NCI-H1436 (cell line): ENCODE data around the gene MSMP.

Source experiments
- DNase-seq: peaks from one replicate; lab custom pipeline; 2025; lab: John Stamatoyannopoulos, UW

Gene MSMP

GRCh38 chr9:35754264-35754663 is at the start of gene MSMP:
Gene MSMP (minus strand): TSS chr9:35754276. CDS start chr9:35754129, 147 bp downstream.
- DNase-seq = no peak

- DNase-seq = no peak
Observed at GRCh38 chr9:35801328-35802128, 47.5 kb upstream of the MSMP start.

- DNase-seq = no peak
Observed at GRCh38 chr9:35800530-35800929, 46.5 kb upstream of the MSMP start.

- no peak for DNase-seq
Observed at GRCh38 chr9:35798658-35799374, 44.7 kb upstream of the MSMP start.

GRCh38 chr9:35797311-35798109 is 43.4 kb upstream of the MSMP start:
- DNase-seq = no peak

- no peak for DNase-seq
Observed at GRCh38 chr9:35795695-35796094, 41.6 kb upstream of the MSMP start.

- no peak for DNase-seq
Observed at GRCh38 chr9:35793461-35793860, 39.4 kb upstream of the MSMP start.

GRCh38 chr9:35792826-35793225 is 38.8 kb upstream of the MSMP start:
- DNase-seq = no peak

- no peak for DNase-seq
Observed at GRCh38 chr9:35792024-35792813, 38.1 kb upstream of the MSMP start.

- DNase-seq = no peak
Observed at GRCh38 chr9:35791297-35791921, 37.3 kb upstream of the MSMP start, which contains the start of gene NPR2. Gene NPR2 (plus strand): TSS chr9:35791591. CDS start chr9:35792409, 818 bp downstream.

- peak; percentile 71 for DNase-seq
Observed at GRCh38 chr9:35790385-35791296, 36.6 kb upstream of the MSMP start.

- DNase-seq = no peak
Observed at GRCh38 chr9:35790025-35790384, 35.9 kb upstream of the MSMP start.

- DNase-seq = no peak
Observed at GRCh38 chr9:35789541-35789940, 35.5 kb upstream of the MSMP start.

- no peak for DNase-seq
Observed at GRCh38 chr9:35783418-35783817, 29.3 kb upstream of the MSMP start.

- DNase-seq = no peak
Observed at GRCh38 chr9:35781066-35781465, 27.0 kb upstream of the MSMP start.

- DNase-seq = no peak
Observed at GRCh38 chr9:35778496-35778895, 24.4 kb upstream of the MSMP start.

GRCh38 chr9:35776018-35776417 is 21.9 kb upstream of the MSMP start:
- DNase-seq = peak; percentile 82

- no peak for DNase-seq
Observed at GRCh38 chr9:35774907-35775635, 21.0 kb upstream of the MSMP start.

GRCh38 chr9:35771943-35772342 is 17.9 kb upstream of the MSMP start:
- DNase-seq = no peak
